Activated T-cell treated with anti-CD3 and anti-CD28 coated beads, Interleukin-2, amount 50 U/mL, for 24 hours (primary cell): ENCODE data around the gene TSPAN31.
"Not testable (repeated sequence)": the region's sequence is repeated elsewhere in the genome, so short reads cannot be mapped to it uniquely, and the experiment has no call there.

ENCODE experiments used
- DNase-seq: peaks from one replicate; pipeline ENCODE4 v3.0.0-alpha.2; 2020
- H3K27ac Mint-ChIP-seq: 2 replicates; pipeline ENCODE4 v1.8.0; 2020; ENCODE audit warnings: mild to moderate bottlenecking, mixed read lengths
- H3K27me3 Mint-ChIP-seq: 2 replicates; pipeline ENCODE4 v1.8.0; 2020; ENCODE audit warnings: mixed read lengths
- H3K36me3 Mint-ChIP-seq: 2 replicates; pipeline ENCODE4 v1.8.0; 2020; ENCODE audit warnings: low read depth, mixed read lengths
- H3K4me1 Mint-ChIP-seq: 2 replicates; pipeline ENCODE4 v1.8.0; 2020; ENCODE audit warnings: low read depth, mixed read lengths
- H3K4me3 Mint-ChIP-seq: 2 replicates; pipeline ENCODE4 v1.8.0; 2020; ENCODE audit warnings: mild to moderate bottlenecking, moderate library complexity, mixed read lengths
- H3K9me3 Mint-ChIP-seq: 2 replicates; pipeline ENCODE4 v1.8.0; 2020; ENCODE audit warnings: mixed read lengths

Gene TSPAN31

GRCh38 chr12:57771236-57771872, 26.5 kb downstream of the TSPAN31 start:
- peaks cover 34% of the 10 kb centered on the region for H3K4me1 Mint-ChIP-seq
- peaks cover 57% of the 10 kb centered on the region for H3K36me3 Mint-ChIP-seq
- no peaks in the 10 kb centered on the region for H3K9me3 Mint-ChIP-seq

DNA sequence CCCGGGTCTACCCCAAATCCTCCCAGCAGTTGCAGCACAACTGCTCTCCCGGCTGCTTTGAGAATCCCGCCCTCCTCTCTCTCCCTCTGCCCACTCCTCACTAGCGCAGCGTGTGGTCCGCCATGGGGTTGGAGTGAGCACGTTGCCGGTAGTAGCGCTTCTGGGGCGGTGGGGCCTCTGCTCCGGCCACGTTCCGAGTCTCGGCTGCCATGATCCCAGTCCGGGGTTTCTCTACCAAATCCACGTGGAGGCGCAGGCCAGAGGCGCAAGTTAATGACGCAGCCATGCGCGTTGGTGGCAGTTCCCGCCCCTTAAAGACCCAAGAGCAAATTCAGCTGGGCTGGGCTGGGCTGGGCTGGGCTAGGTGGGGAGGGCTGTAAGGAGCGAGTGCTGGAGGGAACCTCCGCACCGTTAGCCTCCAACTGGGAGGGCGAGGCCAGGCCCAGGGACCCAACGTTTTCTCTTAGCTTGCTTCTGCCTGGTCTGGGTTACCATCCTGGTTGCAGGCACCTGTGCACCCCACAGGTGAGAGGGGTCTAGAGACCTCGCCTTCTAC, 27.1 kb downstream of the TSPAN31 start, which contains the start of gene METTL1:
TSS of gene METTL1 (minus strand) at position 233 of the 556 bp plus-strand sequence. CDS start at position 211, 22 bp downstream.
- peak; percentile 97 for DNase-seq
- H3K27ac Mint-ChIP-seq, result peak within 1 kb of the TSS; percentile 100
- H3K4me3 Mint-ChIP-seq, result peak within 1 kb of the TSS; percentile 98
- H3K27me3 Mint-ChIP-seq, result peaks cover under 1% of the 10 kb centered on the region
- peaks cover 57% of the 10 kb centered on the region for H3K36me3 Mint-ChIP-seq
- no peaks in the 10 kb centered on the region for H3K9me3 Mint-ChIP-seq
- peaks cover 28% of the 10 kb centered on the region for H3K4me1 Mint-ChIP-seq

More at GRCh38 chr12:57771236-57771872, 26.5 kb downstream of the TSPAN31 start:
- Mint-ChIP-seq H3K4me3 (peak overlapping the region; percentile 98), H3K27me3 (peaks cover 7% of the 10 kb centered on the region), H3K27ac (peak overlapping the region; percentile 100)
- peak; percentile 43 for DNase-seq

- Mint-ChIP-seq H3K27me3 (no peaks in the 10 kb centered on the region), H3K4me3 (peak within 1 kb of the TSS; percentile 98), H3K36me3 (peaks cover 54% of the 10 kb centered on the region), H3K27ac (peak within 1 kb of the TSS; percentile 100), H3K4me1 (peaks cover 26% of the 10 kb centered on the region), H3K9me3 (no peaks in the 10 kb centered on the region)
- no peak for DNase-seq
These were observed 27.8 kb downstream of the TSPAN31 start, which contains the start of gene EEF1AKMT3 for GRCh38 chr12:57772429-57773322. TSS of gene EEF1AKMT3 (plus strand) at chr12:57772614. CDS start at chr12:57772725, 111 bp downstream.

DNA sequence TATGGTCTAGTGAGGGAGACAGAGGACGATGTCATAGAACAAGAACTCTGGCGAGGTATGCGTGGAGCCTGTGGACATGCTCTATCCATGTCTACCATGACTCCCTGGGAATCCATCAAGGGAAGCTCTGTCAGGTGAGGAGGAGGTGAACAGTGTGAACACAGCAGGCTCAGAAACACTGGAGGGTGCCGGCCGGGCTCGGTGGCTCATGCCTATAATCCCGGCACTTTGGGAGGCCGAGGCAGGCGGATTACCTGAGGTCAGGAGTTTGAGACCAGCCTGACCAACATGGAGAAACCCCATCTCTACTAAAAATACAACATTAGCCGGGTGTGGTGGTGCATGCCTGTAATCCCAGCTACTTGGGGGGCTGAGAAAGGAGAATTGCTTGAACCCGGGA, 29.8 kb downstream of the TSPAN31 start:
- H3K27me3 Mint-ChIP-seq, H3K27ac Mint-ChIP-seq, H3K9me3 Mint-ChIP-seq, H3K4me3 Mint-ChIP-seq, DNase-seq: not testable (repeated sequence)
- Mint-ChIP-seq H3K4me1 (peaks cover 27% of the 10 kb centered on the region), H3K36me3 (peaks cover 37% of the 10 kb centered on the region)

GRCh38 chr12:57775044-57775443, 30.2 kb downstream of the TSPAN31 start:
- Mint-ChIP-seq H3K27ac (no peak overlapping the region), H3K36me3 (peaks cover 33% of the 10 kb centered on the region), H3K27me3 (no peaks in the 10 kb centered on the region), H3K9me3 (no peaks in the 10 kb centered on the region), H3K4me1 (peaks cover 25% of the 10 kb centered on the region), H3K4me3 (no peak overlapping the region)
- no peak for DNase-seq

- no peak overlapping the region for H3K4me3 Mint-ChIP-seq
- H3K27ac Mint-ChIP-seq, result no peak overlapping the region
- peaks cover 25% of the 10 kb centered on the region for H3K4me1 Mint-ChIP-seq
These were observed 30.9 kb downstream of the TSPAN31 start for GRCh38 chr12:57775563-57776246.

GRCh38 chr12:57776247-57776587, 31.4 kb downstream of the TSPAN31 start:
- H3K36me3 Mint-ChIP-seq, result peaks cover 22% of the 10 kb centered on the region
- no peaks in the 10 kb centered on the region for H3K27me3 Mint-ChIP-seq
- H3K4me3 Mint-ChIP-seq, result no peak overlapping the region
- peaks cover 22% of the 10 kb centered on the region for H3K4me1 Mint-ChIP-seq
- no peaks in the 10 kb centered on the region for H3K9me3 Mint-ChIP-seq
- no peak for DNase-seq
- H3K27ac Mint-ChIP-seq, result no peak overlapping the region

More at GRCh38 chr12:57775563-57776246, 30.9 kb downstream of the TSPAN31 start:
- DNase-seq, result no peak
- Mint-ChIP-seq H3K36me3 (peaks cover 27% of the 10 kb centered on the region), H3K27me3 (no peaks in the 10 kb centered on the region), H3K9me3 (no peaks in the 10 kb centered on the region)

DNA sequence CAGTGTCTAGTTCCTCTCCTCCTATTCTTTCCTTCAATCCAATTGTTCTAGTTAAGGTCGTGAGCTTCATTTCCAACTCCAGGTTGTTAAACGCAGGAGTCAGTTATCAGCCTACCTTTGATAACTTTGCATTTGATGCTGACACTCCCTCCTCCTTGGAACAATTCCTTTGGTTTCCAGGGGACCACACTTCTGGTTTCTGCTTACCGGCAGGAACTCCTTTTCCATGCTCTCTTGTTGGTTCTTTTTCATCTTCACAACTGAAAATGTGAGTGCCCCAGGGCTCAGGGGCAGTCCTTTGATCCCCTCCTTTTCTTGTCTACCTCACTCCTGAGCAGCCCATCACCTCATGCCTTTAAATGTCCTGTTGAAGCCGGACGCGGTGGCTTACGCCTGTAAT, 32.5 kb downstream of the TSPAN31 start:
- Mint-ChIP-seq H3K27ac (no peak overlapping the region), H3K4me1 (peaks cover 28% of the 10 kb centered on the region), H3K36me3 (peaks cover 15% of the 10 kb centered on the region), H3K9me3 (no peaks in the 10 kb centered on the region), H3K27me3 (no peaks in the 10 kb centered on the region), H3K4me3 (no peak overlapping the region)
- DNase-seq, result no peak

DNA sequence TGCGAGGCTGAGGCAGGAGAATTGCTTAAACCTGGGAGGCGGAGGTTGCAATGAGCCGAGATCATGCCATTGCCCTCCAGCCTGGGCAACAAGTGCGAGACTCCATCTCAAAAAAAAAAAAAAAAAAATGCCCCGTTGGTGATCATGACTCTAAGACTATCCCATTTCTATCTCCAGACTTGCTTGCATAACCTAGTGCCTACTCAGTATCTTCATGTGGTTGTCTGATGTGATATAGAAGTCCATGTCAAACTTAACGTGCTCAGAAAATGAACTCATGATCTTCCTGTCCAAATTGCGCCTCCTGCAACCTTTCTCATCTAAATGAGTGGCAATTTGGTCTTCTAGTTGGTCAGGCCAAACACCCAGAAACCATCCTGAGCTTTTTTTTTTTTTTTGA, 33.1 kb downstream of the TSPAN31 start:
- no peaks in the 10 kb centered on the region for H3K9me3 Mint-ChIP-seq
- H3K27me3 Mint-ChIP-seq, result no peaks in the 10 kb centered on the region
- H3K27ac Mint-ChIP-seq, result no peak overlapping the region
- H3K36me3 Mint-ChIP-seq, result peaks cover 17% of the 10 kb centered on the region
- H3K4me3 Mint-ChIP-seq, result no peak overlapping the region
- H3K4me1 Mint-ChIP-seq, result peaks cover 30% of the 10 kb centered on the region
- no peak for DNase-seq

GRCh38 chr12:57779736-57780135, 34.9 kb downstream of the TSPAN31 start:
- no peaks in the 10 kb centered on the region for H3K27me3 Mint-ChIP-seq
- peaks cover 30% of the 10 kb centered on the region for H3K4me1 Mint-ChIP-seq
- H3K9me3 Mint-ChIP-seq, result no peaks in the 10 kb centered on the region
- no peak overlapping the region for H3K27ac Mint-ChIP-seq
- H3K36me3 Mint-ChIP-seq, result peaks cover 25% of the 10 kb centered on the region
- H3K4me3 Mint-ChIP-seq, result no peak overlapping the region
- DNase-seq, result no peak

DNA sequence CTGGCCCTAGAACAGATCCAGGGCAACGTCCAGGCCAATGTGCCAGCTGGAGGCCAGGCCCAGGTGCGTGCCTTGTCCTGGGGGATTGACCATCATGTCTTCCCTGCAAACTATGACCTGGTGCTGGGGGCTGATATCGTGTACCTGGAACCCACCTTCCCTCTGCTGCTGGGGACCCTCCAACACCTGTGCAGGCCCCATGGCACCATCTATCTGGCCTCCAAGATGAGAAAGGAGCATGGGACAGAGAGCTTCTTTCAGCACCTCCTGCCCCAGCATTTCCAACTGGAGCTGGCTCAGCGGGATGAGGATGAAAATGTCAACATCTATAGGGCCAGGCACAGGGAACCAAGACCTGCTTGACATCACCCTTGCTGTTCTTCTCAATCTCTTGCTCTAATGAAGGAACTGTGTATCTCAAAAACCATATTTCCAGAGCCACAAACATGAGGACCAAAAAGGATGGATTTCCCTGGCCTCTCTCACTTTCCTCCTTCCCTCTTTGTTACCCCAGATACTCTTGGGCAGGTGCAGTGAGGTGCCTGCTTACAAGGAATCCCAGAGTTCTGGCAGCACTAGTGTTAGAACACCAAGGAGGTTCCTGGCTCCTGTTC, 35.6 kb downstream of the TSPAN31 start:
- no peak overlapping the region for H3K4me3 Mint-ChIP-seq

GRCh38 chr12:57781244-57781643, 36.4 kb downstream of the TSPAN31 start:
- no peak overlapping the region for H3K4me3 Mint-ChIP-seq
- H3K4me1 Mint-ChIP-seq, result peaks cover 31% of the 10 kb centered on the region
- peak overlapping the region; percentile 97 for H3K27ac Mint-ChIP-seq
- no peaks in the 10 kb centered on the region for H3K9me3 Mint-ChIP-seq
- no peak for DNase-seq
- peaks cover 33% of the 10 kb centered on the region for H3K36me3 Mint-ChIP-seq
- no peaks in the 10 kb centered on the region for H3K27me3 Mint-ChIP-seq

More for the DNA sequence above, 35.6 kb downstream of the TSPAN31 start:
- DNase-seq, result no peak
- no peaks in the 10 kb centered on the region for H3K27me3 Mint-ChIP-seq
- H3K4me1 Mint-ChIP-seq, result peaks cover 30% of the 10 kb centered on the region
- no peaks in the 10 kb centered on the region for H3K9me3 Mint-ChIP-seq
- H3K36me3 Mint-ChIP-seq, result peaks cover 29% of the 10 kb centered on the region
- peak overlapping the region; percentile 28 for H3K27ac Mint-ChIP-seq

GRCh38 chr12:57781801-57782200, 37.0 kb downstream of the TSPAN31 start:
- Mint-ChIP-seq H3K4me3 (no peak overlapping the region), H3K27ac (peak overlapping the region; percentile 97), H3K27me3 (no peaks in the 10 kb centered on the region), H3K4me1 (peaks cover 32% of the 10 kb centered on the region), H3K9me3 (no peaks in the 10 kb centered on the region), H3K36me3 (peaks cover 39% of the 10 kb centered on the region)
- DNase-seq, result no peak

DNA sequence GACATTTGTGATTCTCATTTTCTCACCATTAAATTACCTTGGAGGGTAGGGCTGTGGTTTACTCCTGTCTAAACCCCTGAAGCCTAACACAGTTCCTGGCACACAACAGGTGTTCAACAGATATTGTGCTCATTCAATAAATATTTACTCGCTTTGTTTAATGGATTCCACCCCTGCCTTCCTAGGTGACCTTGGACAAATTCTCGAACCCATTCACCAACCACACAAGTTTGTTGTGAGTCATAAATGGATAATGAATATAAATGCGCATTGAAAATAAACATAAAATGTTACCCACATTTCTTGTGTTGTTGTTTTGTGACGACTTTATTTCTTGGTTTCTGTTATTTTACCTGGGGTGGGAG, 37.4 kb downstream of the TSPAN31 start:
- H3K36me3 Mint-ChIP-seq, result peaks cover 43% of the 10 kb centered on the region

More for the DNA sequence above, 37.4 kb downstream of the TSPAN31 start:
- DNase-seq, result no peak
- Mint-ChIP-seq H3K4me3 (peak overlapping the region; percentile 100), H3K4me1 (peaks cover 32% of the 10 kb centered on the region), H3K27me3 (no peaks in the 10 kb centered on the region), H3K27ac (peak overlapping the region; percentile 97), H3K9me3 (no peaks in the 10 kb centered on the region)
